ENCODE data around the gene ZNF470.

The ZNF470 gene

GRCh38 chr19:56617531-56617930, 50.3 kb downstream of the ZNF470 start:
- Histone ChIP-seq H3K27ac (ENCODE audit: poor library complexity, severe bottlenecking) (no peak overlapping the region), H3K36me3 (ENCODE audit: low read depth) (no peaks in the 10 kb centered on the region; the same call in 1 of the 2 replicates), H3K4me3 (ENCODE audit: severe bottlenecking) (no peak overlapping the region), H3K9me3 (ENCODE audit: severe bottlenecking) (peaks cover 8% of the 10 kb centered on the region), H3K4me1 (ENCODE audit: insufficient read depth, poor library complexity, severe bottlenecking) (no peaks in the 10 kb centered on the region), H3K27me3 (ENCODE audit: insufficient read depth, poor library complexity, severe bottlenecking) (no peaks in the 10 kb centered on the region)
- DNase-seq (ENCODE audit: low spot score): no peak
- ATAC-seq (ENCODE audit: low read depth): no peak
- no peak for TF ChIP-seq CTCF (IDR thresholded peaks at IDR 0.05; ENCODE audit: poor library complexity, severe bottlenecking)

- Histone ChIP-seq H3K9me3 (ENCODE audit: severe bottlenecking) (peaks cover 8% of the 10 kb centered on the region), H3K4me3 (ENCODE audit: severe bottlenecking) (no peak overlapping the region), H3K36me3 (ENCODE audit: low read depth) (no peaks in the 10 kb centered on the region; the same call in 1 of the 2 replicates), H3K27me3 (ENCODE audit: insufficient read depth, poor library complexity, severe bottlenecking) (no peaks in the 10 kb centered on the region), H3K27ac (ENCODE audit: poor library complexity, severe bottlenecking) (no peak overlapping the region), H3K4me1 (ENCODE audit: insufficient read depth, poor library complexity, severe bottlenecking) (no peaks in the 10 kb centered on the region)
- DNase-seq (ENCODE audit: low spot score): no peak
- no peak for ATAC-seq (ENCODE audit: low read depth)
- no peak for TF ChIP-seq CTCF (IDR thresholded peaks at IDR 0.05; ENCODE audit: poor library complexity, severe bottlenecking)
These were observed 51.9 kb downstream of the ZNF470 start for GRCh38 chr19:56619121-56619520.

GRCh38 chr19:56622374-56622773, 55.1 kb downstream of the ZNF470 start:
- TF ChIP-seq CTCF (IDR thresholded peaks at IDR 0.05; ENCODE audit: poor library complexity, severe bottlenecking): no peak
- Histone ChIP-seq H3K36me3 (ENCODE audit: low read depth) (no peaks in the 10 kb centered on the region; the same call in 1 of the 2 replicates), H3K9me3 (ENCODE audit: severe bottlenecking) (peaks cover 8% of the 10 kb centered on the region), H3K27me3 (ENCODE audit: insufficient read depth, poor library complexity, severe bottlenecking) (no peaks in the 10 kb centered on the region), H3K27ac (ENCODE audit: poor library complexity, severe bottlenecking) (no peak overlapping the region), H3K4me3 (ENCODE audit: severe bottlenecking) (no peak overlapping the region), H3K4me1 (ENCODE audit: insufficient read depth, poor library complexity, severe bottlenecking) (no peaks in the 10 kb centered on the region)
- ATAC-seq (ENCODE audit: low read depth) (no peak), DNase-seq (ENCODE audit: low spot score) (no peak)

- Histone ChIP-seq H3K9me3 (ENCODE audit: severe bottlenecking) (peaks cover 8% of the 10 kb centered on the region), H3K36me3 (ENCODE audit: low read depth) (no peaks in the 10 kb centered on the region; the same call in 1 of the 2 replicates), H3K27me3 (ENCODE audit: insufficient read depth, poor library complexity, severe bottlenecking) (no peaks in the 10 kb centered on the region), H3K4me3 (ENCODE audit: severe bottlenecking) (no peak overlapping the region), H3K4me1 (ENCODE audit: insufficient read depth, poor library complexity, severe bottlenecking) (no peaks in the 10 kb centered on the region), H3K27ac (ENCODE audit: poor library complexity, severe bottlenecking) (no peak overlapping the region)
- no peak for DNase-seq (ENCODE audit: low spot score)
- TF ChIP-seq CTCF (IDR thresholded peaks at IDR 0.05; ENCODE audit: poor library complexity, severe bottlenecking): no peak
- no peak for ATAC-seq (ENCODE audit: low read depth)
These were observed 55.7 kb downstream of the ZNF470 start for GRCh38 chr19:56623006-56623405.

- Histone ChIP-seq H3K9me3 (ENCODE audit: severe bottlenecking) (no peaks in the 10 kb centered on the region), H3K4me1 (ENCODE audit: insufficient read depth, poor library complexity, severe bottlenecking) (no peaks in the 10 kb centered on the region), H3K4me3 (ENCODE audit: severe bottlenecking) (no peak overlapping the region), H3K27me3 (ENCODE audit: insufficient read depth, poor library complexity, severe bottlenecking) (no peaks in the 10 kb centered on the region), H3K36me3 (ENCODE audit: low read depth) (no peaks in the 10 kb centered on the region; the same call in 1 of the 2 replicates), H3K27ac (ENCODE audit: poor library complexity, severe bottlenecking) (no peak overlapping the region)
- no peak for TF ChIP-seq CTCF (IDR thresholded peaks at IDR 0.05; ENCODE audit: poor library complexity, severe bottlenecking)
- ATAC-seq (ENCODE audit: low read depth) (no peak), DNase-seq (ENCODE audit: low spot score) (no peak)
These were observed 58.4 kb downstream of the ZNF470 start for GRCh38 chr19:56625708-56626107.
